CD4-positive, alpha-beta T cell treated with Interferon alpha-2 for 1 hour (primary cell): ENCODE measurements around the gene BMAL1.

Experiments
- DNase-seq, 2 donors: peaks; one replicate each; pipeline ENCODE4 v3.0.0-alpha.2; 2020 to 2022

Gene BMAL1

DNA sequence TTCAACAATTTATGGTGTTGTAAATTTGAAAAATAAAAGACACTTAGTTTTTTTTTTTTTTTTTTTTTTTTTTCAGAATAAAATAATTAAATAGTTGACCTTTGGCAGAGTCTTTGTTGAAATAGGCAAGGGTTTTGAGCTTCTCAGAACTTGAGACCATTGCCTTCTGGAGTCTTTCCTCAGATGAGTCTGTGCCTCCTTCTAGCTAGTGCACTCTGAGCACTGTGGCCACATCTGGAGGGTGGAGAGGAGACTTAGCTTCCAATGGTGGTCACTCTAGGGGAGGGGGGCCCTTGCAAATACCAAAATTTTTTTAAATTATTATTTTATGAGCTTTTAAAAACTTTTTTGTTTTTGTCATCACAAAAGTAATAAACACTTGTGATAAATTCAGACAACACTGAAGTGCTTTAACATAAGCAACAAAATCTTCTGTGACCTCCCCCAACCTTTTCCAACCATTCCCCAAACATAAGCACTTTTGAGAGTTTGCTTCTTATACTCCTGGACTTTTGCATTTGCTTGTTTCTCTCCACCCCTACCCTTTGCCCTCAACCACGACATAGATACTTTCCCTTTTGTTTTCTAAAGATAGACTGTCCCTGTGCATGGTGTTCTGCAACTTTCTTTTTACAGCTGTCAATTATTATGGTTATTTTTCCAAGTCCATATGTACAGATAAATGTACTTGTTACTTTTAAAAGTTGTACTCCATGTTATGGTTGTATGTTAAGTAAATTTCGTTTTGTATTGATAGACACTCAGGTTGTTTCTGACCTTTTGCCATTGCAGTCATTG, 41.1 kb downstream of the BMAL1 start:
- DNase-seq, result peak in 1 of 2 donors; percentile 31

DNA sequence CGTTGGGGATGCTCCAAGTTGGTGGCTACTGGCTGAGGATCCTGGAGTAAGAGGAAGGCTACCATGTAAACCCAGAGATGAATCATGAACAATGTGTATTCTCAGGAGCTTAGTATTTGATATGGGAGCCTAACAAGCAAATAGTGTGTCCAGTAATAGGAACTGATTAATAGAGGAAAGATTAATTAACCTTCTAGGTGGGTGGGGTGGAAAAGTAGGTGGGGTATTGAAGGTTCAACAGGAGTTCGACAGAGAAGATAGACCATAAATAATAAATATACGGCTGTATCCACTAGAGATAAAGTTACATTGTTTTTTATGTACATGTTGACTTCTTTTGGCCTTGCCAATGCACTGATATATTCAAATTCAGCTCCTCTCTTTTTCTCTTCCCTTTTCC, 43.1 kb downstream of the BMAL1 start:
- no peak for DNase-seq

DNA sequence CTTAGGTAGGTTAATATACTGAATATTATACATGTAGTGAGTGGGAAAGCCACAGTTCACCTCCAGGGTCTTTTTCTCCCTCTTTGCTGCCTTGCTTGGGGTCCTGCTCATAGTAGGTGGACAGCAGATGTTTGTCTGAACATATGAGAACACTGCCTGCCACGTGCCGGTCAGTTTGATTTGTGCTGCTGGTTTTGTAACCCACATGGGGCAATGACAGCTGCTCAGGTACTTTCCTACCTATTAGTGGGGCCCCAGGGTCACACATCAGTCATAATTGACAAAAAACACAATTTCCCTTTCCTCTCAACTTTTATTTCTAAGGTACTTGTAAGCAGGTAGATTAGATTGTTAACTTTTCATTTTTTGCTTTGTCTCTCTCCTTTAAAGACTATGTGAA, 43.8 kb downstream of the BMAL1 start:
- no peak for DNase-seq

DNA sequence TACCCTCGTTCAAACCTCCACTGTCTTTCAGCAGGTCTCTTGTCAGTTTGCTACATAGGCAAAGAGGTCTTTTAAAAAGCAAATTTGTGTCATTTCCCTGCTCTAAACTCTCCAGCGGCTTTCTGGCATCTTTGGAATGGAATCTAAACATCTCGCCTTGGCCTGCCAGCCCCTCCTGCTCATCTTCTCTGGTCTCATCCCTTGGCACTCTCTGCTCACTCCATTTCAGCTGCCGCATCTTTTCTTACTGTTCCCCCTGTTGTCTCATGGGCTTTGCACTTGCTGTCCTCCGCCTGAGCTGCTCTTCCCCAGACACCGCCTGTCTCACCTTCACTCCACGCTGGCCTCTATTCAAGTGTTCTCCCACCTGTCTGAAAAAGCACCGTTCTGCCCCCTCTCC, 46.6 kb downstream of the BMAL1 start:
- DNase-seq, result no peak

DNA sequence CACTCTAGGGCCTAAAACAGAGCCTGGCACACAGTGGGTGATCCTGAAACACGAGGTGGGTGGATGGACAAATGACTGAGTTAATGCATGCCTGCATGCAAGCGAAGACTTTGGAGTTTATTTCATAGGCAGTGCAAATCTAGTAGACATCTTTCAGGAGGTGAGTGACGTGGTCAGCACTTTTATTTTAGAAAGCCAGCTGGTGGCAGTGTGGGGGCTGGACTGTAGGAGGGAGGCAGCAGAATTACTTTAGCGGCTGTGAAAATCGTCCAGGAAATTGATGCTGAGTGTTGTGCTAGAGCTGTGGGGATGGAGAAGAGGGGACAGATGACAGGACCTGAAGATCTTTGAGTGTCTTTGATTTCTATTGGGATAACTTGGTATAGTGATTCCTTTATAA, 47.1 kb downstream of the BMAL1 start:
- DNase-seq, result no peak

DNA sequence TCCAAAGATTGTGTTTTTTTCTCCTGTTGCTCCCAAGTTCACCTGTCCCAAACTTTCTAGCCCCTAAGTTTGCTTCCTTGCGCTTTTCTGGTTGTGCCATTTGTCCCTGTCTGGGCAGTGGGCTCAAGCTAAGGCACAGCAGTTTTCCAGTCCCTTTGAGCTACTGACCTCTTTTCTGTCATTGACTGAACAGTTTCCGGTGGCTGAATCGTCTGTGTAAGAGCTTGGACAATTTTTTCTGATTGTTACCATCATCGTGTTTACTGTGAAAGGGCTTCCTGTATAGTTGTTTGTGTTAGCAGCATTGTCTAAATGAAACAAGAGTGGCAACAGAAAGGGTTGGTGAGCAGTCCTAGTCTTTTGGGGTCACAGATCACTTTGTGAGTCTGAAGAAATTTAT, 49.8 kb downstream of the BMAL1 start:
- no peak for DNase-seq

DNA sequence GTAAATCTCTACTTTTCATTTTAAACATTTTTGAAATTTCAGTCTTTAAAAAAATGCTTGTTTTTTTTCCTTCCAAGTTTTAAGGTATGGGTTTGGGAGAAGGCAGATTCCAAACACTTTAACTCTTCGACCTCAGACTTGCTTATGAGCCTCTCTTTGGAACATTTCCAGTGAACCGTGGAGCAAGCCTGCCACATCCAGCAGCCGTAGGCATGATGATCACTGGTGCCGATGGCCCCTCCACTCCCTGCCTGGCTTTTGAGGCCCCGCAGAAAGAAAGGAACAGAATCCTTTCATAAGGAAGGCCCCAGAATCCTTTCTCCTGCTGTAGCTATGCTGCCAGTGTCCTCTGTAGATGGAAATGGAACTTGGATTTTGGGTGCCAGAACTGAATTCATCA, 50.7 kb downstream of the BMAL1 start:
- DNase-seq, result no peak

DNA sequence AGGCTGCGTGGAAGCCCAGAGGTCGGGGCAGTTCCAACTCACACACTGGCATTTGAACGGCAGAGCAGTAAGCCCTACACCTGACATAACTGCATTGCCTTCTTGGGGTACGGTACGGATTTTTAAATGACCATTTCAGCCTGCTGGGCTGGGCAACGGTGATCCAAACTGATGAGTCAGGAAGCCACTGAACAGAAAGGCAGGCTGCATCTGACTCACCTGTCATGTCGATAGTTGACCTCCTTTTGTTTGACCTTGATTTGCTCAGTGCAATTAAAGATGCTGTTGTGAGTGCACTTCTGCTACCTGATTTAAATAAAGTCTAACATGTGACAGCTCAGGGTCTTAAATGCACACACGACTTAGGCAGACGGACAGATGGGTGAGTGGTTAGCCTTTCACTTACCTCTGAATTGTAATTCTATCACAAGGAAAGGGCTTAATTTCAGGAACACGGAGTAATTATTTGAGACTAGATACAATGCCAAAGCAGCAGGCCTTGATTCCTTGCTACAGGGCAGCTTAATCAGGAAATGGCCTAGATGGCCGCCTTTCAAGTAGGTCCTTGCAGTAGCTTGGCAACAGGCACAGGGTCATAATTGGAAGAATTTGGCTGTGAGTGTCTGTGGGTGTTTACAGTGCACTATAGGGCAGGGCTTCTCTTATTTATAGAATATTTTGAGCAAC, 52.2 kb downstream of the BMAL1 start:
- no peak for DNase-seq

DNA sequence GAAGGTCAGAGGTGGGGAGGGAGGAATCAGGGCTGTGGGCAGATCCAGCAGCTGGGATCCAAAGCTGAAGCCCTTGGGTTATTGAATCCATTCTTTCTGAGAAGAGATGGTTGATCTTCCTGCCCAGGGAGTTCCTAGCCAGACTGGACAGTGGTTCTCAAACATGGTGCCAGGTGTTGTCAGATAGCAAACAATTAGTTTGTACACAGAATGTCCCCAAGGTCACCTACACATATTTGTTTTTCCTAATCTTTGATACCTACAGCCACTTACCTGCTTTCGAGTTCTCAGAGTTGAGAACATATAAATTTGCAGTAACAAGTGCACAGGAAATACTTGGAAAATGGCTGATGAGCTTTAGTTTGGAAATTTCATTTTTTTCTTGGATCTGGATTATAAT, 54.5 kb downstream of the BMAL1 start:
- no peak for DNase-seq

DNA sequence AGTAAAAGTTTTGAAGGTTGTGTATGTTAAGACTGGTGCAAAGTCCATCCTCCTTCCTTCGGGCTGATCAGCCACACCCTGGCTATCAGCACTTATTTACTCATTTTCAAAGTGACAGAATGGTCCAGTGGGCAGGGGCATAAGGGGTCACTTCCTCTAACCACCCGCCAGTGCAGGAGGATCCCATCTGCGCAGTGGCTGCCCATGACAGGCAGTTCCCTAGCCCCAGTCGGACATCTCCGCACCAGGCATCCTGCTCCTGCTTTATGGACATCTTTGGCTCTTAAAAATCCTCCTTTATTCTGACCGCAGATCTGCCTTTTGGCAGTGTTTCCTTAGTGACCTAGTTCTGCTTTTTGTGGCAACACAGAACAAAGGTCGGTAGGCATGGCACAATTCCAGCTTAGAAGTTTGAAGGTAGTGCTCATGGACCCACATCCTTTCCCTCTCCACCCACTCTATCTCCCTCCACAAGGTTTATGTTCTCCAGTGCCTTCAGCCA, 55.9 kb downstream of the BMAL1 start:
- DNase-seq, result peak in 1 of 2 donors; percentile 6

DNA sequence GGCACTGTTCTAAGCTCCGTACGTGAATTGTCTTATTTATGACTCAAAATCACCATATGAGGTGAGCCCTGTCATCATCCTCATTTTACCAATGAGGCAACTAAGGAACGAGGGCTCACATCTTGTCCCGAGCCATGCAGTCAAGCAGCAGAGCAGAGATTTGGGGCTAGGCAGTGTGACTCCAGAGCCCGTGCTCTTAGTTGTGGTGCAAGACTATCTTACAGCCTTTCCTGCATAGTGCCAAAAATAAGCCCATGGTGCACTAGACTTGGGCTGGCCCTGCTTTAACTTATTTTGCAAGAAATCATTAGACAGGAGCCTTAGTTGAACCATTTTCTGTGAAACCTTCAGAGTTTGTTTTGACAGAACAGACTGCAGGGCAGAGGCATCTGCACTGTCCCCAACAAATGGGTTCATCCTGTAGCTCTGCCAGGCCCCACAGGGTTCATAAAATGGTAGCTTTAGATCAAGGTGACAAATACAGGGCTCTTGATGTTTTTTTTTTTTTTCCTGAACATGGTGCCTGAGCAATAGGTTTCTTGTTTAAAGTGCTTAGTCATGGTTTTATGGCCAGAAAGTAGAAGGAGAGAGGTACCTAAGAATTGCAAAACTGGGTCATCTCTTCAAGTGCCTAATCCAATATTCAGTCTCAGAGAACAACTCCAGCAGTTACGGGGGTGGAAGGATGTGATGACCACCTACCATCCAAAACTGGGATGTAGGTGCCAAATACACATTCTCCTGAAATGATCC, 56.6 kb downstream of the BMAL1 start:
- no peak for DNase-seq

DNA sequence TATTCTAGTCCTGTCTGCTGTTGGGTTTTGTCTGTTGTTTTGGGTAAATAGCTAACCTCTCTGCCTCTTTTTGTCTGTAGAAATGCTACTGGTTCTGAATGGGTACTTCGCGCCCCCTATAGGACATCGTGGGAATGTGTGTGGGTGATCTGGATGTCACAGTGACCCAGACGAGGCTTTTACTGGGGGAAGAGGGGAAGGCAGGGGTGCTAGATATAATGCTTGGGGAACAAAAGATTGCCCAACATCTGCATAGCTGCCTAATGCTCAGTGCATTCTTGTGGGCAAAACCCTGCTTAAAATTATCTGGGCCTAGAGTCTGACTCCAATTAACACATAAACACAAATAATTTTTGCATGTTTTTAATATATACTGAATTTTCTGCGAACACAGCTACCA, 57.7 kb downstream of the BMAL1 start:
- peak; percentile 64 to 82 for DNase-seq

DNA sequence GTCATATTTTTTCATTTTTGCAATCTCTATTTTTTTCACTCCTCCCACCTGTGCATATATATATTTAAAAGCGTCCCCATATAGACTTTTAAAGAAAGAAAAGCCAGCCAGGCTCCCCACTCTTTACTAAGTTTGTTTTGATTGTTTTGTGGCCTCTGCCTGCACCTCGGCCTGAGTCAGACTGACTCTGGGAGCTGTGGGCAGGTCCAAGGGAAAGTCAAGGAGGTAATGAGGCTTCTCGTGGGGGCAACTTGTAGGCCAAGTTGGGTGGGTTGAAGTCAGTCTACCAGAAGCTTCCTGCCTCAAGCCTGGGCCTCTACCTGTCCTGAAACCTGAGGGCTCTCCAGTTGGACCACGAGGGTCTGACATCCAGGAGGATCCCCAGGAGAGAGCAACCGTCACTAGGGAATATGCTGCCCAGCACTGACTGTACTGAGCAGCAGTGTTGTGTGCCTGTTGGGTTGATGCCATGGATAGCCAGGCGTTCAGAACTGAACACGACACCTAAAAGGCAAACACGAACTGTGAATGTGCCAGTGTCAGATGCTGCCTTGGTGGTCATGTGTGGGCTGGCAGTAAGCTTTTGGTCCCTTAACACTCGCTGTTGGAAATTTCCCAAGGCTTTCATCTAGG, 58.8 kb downstream of the BMAL1 start:
- DNase-seq, result no peak

DNA sequence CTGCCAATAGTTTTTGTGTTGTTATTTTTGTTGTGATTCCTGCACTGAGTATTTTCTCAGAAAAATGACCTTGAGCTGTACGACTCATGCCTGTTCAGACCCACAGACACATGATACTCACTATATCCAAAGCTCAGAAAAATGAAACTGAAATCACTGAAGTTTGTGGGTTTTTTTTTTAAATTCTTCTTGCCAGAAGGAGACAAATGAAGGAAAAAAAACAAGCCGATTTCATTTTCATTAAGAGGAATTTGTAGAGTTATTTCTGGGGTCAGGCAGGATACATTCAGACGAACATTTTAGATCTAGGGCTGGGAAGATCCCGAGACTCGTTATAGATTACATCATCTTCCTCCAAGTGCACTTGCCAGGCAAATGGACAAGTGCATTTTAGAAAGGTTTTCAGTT, 60.4 kb downstream of the BMAL1 start:
- peak in 1 of 2 donors; percentile 30 for DNase-seq

DNA sequence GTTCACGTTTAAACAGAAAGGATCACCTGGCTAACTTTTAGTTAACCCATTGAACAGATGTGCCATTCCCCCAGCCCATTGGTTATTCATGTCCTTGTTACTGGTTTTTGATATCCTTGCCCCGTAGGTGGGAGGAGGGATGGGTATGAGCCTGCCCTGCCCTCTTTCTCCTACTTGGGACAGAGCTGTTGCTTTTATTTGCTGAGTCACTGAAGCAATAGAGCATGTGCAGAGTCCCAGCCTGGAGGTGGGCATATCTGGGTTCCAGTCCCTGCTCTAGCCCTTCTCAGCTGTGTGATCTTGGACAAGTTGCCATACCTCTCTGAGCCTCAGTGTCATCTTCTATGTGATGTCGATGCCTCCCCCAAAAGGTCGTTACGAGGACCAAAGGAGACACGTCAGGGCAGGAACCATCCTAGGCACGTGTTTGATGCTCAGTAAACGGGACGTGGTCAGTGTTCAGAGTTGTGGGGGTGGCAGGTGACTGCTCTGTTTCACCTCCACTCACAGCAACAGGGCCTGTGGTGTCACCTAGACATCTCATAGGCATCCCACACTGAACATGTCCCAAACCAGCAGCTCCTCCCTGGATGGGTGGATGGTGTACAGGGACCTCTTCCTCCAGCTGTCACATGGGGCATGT, 61.0 kb downstream of the BMAL1 start:
- peak in 1 of 2 donors; percentile 13 for DNase-seq

DNA sequence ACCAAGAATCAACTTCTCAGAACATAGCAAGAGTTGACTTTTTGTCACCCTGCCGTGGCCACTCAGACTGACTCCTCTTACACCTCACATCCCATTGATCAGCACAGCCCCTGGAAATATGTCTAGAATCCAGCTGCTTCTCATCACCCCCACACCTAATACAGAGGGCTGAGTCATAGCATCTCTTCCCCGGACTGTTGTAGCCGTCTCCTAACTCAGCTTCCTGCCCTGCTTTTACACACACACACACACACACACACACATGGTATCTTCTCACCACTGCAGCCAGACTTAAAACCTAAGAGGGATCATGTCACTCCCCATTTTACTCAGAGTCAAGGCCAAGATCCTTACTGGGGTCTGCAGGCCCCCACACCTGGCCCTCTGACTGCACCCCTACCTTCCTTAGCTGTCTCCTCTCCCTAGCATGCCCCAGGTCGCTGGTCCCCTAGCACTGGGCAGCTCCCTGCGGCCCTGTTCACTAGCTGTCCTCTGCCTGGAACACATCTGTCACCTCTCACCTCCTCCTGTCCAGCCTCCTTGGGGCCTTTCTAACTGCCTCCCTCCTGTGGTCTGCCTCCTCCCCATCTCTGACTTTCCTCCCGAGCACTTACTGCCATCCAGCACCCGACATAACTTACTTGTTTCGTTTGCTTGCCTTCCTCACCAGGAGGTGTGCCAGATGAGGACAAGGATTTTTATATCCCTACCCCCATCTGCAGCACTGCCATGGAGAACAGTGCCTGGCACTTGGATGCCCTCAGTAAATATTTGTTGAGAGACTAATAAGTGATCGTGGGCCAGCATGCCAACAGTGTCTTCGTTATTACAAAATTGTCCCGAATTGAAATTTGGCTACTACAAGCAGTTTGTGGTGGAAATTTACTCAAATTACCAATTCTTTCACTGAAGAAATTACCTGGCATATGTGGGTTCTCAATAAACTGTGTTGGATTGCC, 61.9 kb downstream of the BMAL1 start:
- DNase-seq, result peak; percentile 7 to 40

DNA sequence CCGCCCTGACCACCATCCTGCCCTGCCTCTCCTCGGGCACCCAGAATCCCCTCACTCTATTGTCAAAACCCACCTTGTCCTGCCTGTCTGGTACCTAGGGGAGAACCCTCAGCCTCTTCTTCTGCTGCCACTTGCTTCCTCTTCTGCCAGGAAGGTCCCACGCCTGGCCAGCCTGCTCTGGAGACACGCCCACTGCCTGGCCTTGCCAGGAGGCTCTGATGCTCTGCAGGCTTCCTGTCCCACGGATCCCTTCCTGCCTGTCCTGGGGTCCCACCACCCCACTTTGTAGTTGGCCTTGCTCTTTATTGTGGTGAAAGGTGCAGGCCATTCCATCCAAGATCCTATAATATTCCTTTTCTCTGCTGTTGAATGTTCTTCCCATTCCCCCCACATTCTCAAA, 63.4 kb downstream of the BMAL1 start:
- no peak for DNase-seq

DNA sequence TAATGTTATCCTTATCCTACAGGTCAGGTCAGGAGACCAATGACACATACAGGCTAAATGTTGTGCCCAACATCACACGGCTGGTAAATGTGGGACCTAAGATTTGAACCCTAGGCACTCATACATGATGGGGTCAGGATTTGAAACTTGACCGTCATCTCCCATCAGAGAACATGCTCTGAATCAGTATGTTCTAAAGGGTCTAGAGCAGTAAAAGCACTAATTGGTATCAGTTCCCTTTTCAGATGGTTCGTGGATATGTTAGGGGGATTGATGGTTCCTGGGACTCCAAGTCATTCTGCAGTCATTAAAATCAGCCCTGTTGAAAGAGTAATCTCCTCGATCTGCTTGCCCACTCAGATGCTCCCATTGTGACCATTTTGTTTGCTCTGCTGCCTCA, 65.5 kb downstream of the BMAL1 start:
- no peak for DNase-seq

DNA sequence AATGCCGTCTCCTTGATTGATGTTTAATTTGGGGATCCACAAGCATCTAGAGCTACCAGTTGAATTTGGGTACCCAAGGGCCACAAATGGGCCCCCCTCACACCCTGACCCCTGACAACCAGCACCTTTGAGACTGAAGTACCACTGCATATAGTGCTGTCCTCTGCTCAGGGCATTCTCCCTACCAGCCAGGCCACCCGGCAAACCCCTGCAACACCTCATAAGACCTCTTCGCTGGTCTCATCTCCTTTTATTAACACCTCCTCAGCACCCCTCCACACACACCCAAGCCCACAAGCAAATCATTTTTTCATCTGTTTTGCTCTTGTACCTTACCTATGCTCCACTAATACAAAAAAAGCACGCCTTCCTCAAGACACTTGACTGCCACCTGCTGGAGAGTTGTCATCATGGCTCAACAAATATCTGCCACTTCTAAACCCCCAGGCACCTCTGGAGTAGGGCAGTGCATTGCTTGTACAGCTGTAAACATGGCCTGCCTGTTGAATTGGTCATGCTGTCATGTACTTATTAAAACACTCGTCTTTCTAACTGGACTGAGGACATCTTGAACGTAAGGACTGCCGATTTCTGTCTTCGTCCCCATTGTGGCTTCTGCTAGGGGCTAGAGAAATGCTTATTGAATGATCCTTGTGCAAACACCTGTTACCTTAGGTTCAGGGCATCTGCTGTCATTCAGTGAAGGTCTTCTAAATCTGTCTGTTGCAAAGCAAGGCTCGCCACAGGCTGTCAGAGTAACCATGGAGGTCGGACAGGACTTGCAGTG, 66.5 kb downstream of the BMAL1 start:
- peak; percentile 65 to 76 for DNase-seq

DNA sequence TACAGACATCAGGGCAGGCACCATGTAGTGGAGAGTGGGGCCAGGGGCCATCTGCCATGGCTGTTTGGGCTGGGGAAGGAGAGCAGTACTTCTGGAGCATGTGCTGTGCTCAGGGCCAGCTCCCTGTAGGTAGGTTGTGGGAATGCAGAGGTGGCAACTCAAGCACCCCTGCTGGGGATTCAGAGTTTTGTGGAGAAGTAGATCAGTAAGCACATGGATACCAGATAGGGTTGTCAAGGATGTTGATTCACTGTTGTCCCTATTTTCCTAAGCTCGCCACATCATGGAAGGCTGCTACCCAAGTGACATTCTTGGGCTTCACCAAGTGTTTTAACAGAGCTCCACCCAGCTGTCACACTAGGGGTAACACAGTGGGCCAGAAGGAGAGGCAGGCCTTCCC, 67.2 kb downstream of the BMAL1 start:
- no peak for DNase-seq

DNA sequence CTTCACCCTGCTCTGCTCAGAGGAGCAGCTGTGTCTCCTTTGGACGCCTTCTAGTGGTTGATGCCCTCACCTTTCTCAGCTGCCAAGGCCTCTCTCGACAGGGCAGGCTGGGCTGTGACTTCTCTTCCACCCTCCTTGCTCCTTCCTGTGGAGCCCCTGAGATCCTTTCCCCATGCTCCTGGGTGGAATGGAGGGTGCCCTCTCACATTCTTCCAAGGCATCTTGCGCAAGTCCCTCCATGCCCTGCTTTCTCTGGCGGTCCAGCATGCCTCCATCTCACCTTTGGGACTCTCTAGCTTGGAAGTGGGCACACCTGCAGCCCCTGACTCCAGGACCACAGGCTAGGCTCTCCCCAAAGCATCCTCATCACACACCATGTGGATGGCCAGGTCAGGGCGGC, 68.9 kb downstream of the BMAL1 start:
- DNase-seq, result no peak
